GM12878 (cell line): ENCODE measurements around the gene PLEKHA5.

Experiments
- BCLAF1 ChIP-seq: fragments of 450-650 bp; IDR thresholded peaks from 2 replicates; pipeline ENCODE4 v1.6.1; 2017; ENCODE audit warnings: antibody characterized with exemption, mild to moderate bottlenecking, moderate library complexity
- BRCA1 ChIP-seq: IDR thresholded peaks from 2 replicates; pipeline ENCODE4 v1.6.1; 2011; ENCODE audit warnings: low read depth, low read length, improper control_type of control experiment
- CREB1 ChIP-seq: IDR thresholded peaks from 2 replicates; pipeline ENCODE4 v1.6.1; 2012; ENCODE audit warnings: low read depth, mild to moderate bottlenecking, inconsistent platforms
- E2F8 ChIP-seq: fragments of 450-650 bp; IDR thresholded peaks from 2 replicates; pipeline ENCODE4 v1.6.1; 2018; ENCODE audit warnings: mild to moderate bottlenecking, low read depth, moderate library complexity; ENCODE audit not compliant: partially characterized antibody
- RFX5 ChIP-seq: IDR thresholded peaks from 2 replicates; pipeline ENCODE4 v1.6.1; 2011; ENCODE audit warnings: low read depth, low read length, improper control_type of control experiment
- YY1 ChIP-seq: IDR thresholded peaks from 2 replicates; pipeline ENCODE4 v1.6.1; 2011; ENCODE audit warnings: low read depth, mild to moderate bottlenecking, low read length
- ZNF274 ChIP-seq: IDR thresholded peaks from one replicate; pipeline ENCODE4 v1.8.0; 2011; ENCODE audit not compliant: insufficient read length, insufficient read depth
- TF ChIP-seq, protein P1 (sequence below), 3 experiments: IDR thresholded peaks in 2 of 3; conservative IDR thresholded peaks in 1 of 3; 2 replicates each; pipeline ENCODE4 v1.5.1; 2011; ENCODE audit warnings: low read depth in 3 of 3, low read length in 3 of 3, mild to moderate bottlenecking in 3 of 3, control low read depth in 2 of 3, moderate library complexity in 2 of 3, inconsistent platforms in 1 of 3, mixed read lengths in 1 of 3; ENCODE audit not compliant: control insufficient read depth in 2 of 3, insufficient read depth in 1 of 3; ENCODE audit errors: extremely low read depth in 1 of 3

- no peak for TF ChIP-seq BCLAF1
- no peak for TF ChIP-seq RFX5
- no peak for TF ChIP-seq CREB1
- TF ChIP-seq ZNF274, result no peak
- TF ChIP-seq, protein P1, sequence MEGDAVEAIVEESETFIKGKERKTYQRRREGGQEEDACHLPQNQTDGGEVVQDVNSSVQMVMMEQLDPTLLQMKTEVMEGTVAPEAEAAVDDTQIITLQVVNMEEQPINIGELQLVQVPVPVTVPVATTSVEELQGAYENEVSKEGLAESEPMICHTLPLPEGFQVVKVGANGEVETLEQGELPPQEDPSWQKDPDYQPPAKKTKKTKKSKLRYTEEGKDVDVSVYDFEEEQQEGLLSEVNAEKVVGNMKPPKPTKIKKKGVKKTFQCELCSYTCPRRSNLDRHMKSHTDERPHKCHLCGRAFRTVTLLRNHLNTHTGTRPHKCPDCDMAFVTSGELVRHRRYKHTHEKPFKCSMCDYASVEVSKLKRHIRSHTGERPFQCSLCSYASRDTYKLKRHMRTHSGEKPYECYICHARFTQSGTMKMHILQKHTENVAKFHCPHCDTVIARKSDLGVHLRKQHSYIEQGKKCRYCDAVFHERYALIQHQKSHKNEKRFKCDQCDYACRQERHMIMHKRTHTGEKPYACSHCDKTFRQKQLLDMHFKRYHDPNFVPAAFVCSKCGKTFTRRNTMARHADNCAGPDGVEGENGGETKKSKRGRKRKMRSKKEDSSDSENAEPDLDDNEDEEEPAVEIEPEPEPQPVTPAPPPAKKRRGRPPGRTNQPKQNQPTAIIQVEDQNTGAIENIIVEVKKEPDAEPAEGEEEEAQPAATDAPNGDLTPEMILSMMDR (IDR thresholded peaks at IDR 0.05 in 2 of 3, conservative IDR thresholded peaks at IDR 0.05 in 1 of 3; ENCODE audit: control insufficient read depth in 2 of 3, extremely low read depth in 1 of 3, insufficient read depth in 1 of 3, low read depth in 3 of 3, low read length in 3 of 3), result no peak
- no peak for TF ChIP-seq BRCA1
- TF ChIP-seq E2F8, result no peak
- TF ChIP-seq YY1, result no peak
These were observed 19.3 kb downstream of the PLEKHA5 start for GRCh38 chr12:19148860-19149259.
